ENCODE results near the gene CADM1.

DNA sequence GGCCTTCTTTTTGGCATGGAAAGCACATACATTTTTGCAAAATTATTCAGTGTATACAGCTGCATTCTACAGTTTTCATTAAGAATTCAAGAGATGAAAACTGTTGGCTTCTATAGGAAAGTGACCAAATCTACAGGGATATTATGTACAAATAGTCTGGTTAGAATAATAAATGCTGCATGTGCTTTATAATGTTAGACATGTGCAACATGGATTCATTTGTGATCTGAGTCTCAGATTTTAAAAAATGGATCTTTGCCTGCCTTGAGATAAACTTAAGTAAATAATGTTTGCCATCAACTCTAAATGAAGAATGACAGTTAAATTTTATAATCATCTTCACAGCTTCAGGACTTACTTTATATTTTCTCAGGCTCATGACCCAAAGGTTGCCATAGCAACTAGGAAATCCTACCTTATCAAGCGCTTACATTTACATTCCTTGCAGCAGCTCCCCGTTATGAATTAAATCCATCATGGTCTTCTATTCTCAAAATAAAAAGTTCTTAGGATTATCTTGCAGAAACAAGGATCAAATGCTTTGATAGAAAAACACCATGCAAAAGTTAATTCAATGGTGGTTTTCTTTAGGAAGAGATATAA, 200.2 kb downstream of the CADM1 start:
- TF ChIP-seq, protein P1, sequence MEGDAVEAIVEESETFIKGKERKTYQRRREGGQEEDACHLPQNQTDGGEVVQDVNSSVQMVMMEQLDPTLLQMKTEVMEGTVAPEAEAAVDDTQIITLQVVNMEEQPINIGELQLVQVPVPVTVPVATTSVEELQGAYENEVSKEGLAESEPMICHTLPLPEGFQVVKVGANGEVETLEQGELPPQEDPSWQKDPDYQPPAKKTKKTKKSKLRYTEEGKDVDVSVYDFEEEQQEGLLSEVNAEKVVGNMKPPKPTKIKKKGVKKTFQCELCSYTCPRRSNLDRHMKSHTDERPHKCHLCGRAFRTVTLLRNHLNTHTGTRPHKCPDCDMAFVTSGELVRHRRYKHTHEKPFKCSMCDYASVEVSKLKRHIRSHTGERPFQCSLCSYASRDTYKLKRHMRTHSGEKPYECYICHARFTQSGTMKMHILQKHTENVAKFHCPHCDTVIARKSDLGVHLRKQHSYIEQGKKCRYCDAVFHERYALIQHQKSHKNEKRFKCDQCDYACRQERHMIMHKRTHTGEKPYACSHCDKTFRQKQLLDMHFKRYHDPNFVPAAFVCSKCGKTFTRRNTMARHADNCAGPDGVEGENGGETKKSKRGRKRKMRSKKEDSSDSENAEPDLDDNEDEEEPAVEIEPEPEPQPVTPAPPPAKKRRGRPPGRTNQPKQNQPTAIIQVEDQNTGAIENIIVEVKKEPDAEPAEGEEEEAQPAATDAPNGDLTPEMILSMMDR (optimal IDR thresholded peaks at IDR 0.05 in 1 of 3, IDR thresholded peaks at IDR 0.05 in 1 of 3, conservative IDR thresholded peaks at IDR 0.05 in 1 of 3; ENCODE audit: extremely low read depth in 1 of 3, insufficient read depth in 2 of 3, low read length in 3 of 3): no peak
- TF ChIP-seq EZH2 (IDR thresholded peaks at IDR 0.05; ENCODE audit: low read length): no peak

Data from keratinocyte (primary cell).